ENCODE measurements around the gene EEF2K.

Gene EEF2K

GRCh38 chr16:22235839-22236745 lies 30.0 kb downstream of the EEF2K start:
- TF ChIP-seq CTCF (IDR thresholded peaks at IDR 0.05; ENCODE audit: extremely low read depth, missing control alignments): no peak
- no peak for DNase-seq (ENCODE audit: low spot score)

- TF ChIP-seq CTCF (IDR thresholded peaks at IDR 0.05; ENCODE audit: extremely low read depth, missing control alignments): no peak
- DNase-seq (ENCODE audit: low spot score): no peak
Measured at GRCh38 chr16:22239131-22239805, 33.2 kb downstream of the EEF2K start.

- no peak for TF ChIP-seq CTCF (IDR thresholded peaks at IDR 0.05; ENCODE audit: extremely low read depth, missing control alignments)
- no peak for DNase-seq (ENCODE audit: low spot score)
Measured at GRCh38 chr16:22240023-22240710, 34.1 kb downstream of the EEF2K start.

- DNase-seq (ENCODE audit: low spot score): no peak
- TF ChIP-seq CTCF (IDR thresholded peaks at IDR 0.05; ENCODE audit: extremely low read depth, missing control alignments): no peak
Measured at GRCh38 chr16:22250522-22250921, 44.4 kb downstream of the EEF2K start.

- no peak for DNase-seq (ENCODE audit: low spot score)
- no peak for TF ChIP-seq CTCF (IDR thresholded peaks at IDR 0.05; ENCODE audit: extremely low read depth, missing control alignments)
Measured at GRCh38 chr16:22252317-22252716, 46.2 kb downstream of the EEF2K start.

GRCh38 chr16:22253272-22253671 lies 47.2 kb downstream of the EEF2K start:
- TF ChIP-seq CTCF (IDR thresholded peaks at IDR 0.05; ENCODE audit: extremely low read depth, missing control alignments): no peak

GRCh38 chr16:22255335-22255734 lies 49.3 kb downstream of the EEF2K start:
- DNase-seq (ENCODE audit: low spot score): no peak
- no peak for TF ChIP-seq CTCF (IDR thresholded peaks at IDR 0.05; ENCODE audit: extremely low read depth, missing control alignments)

More at GRCh38 chr16:22253272-22253671, 47.2 kb downstream of the EEF2K start:
- DNase-seq (ENCODE audit: low spot score): no peak

All from GM20000 (cell line).